GM12878 (cell line): ENCODE data around the gene AHNAK. TPM values are rescaled to one million over a fixed set of nuclear protein-coding genes. Genes with fewer than 3 reads are reported as not detected.
A peak's percentile ranks its signal among the peaks of the same experiment; 100 is the strongest.

Experiments used
- ATAC-seq: fragments of 200-7000 bp; cut with Tn5 transposase; 3 replicates; pipeline ENCODE4 v1.9.1; 2020; ENCODE audit warnings: mild to moderate bottlenecking, moderate library complexity
- BruUV-seq: library from RNA; stranded (reverse); fragments of 400-500 nt; replicated peaks from 2 replicates; lab custom pipeline; 2021; lab: Mats Ljungman, UMichigan
- CTCF ChIA-PET: fragments of 300-600 bp; sonication (Branson Sonifier 250); formaldehyde crosslinking; extraction: SDS; loops from one replicate; lab custom pipeline; 2021; ENCODE audit warnings: inconsistent platforms; lab: Yijun Ruan, JAX
- POLR2A ChIA-PET: fragments of 350-600 bp; formaldehyde crosslinking; extraction: SDS; loops from one replicate; lab custom pipeline; 2021; ENCODE audit warnings: inconsistent platforms; lab: Charles Lee
- RAD21 ChIA-PET: fragments of 300-600 bp; sonication (Branson Sonifier 250); formaldehyde crosslinking; loops from one replicate; lab custom pipeline; 2023; ENCODE audit warnings: antibody characterized with exemption; ENCODE audit not compliant: unreplicated experiment; lab: Charles Lee
- SMC1A ChIA-PET: fragments of 300-600 bp; sonication (Branson Sonifier 250); formaldehyde crosslinking; loops from one replicate; lab custom pipeline; 2023; ENCODE audit not compliant: unreplicated experiment, uncharacterized antibody; lab: Charles Lee
- DNase-seq: peaks from one replicate; pipeline ENCODE4 v3.0.0-alpha.2; 2011; ENCODE audit warnings: low read depth, low spot score
- FAIRE-seq: peaks from 3 replicates; lab custom pipeline; 2011; peaks lifted over from hg19 to GRCh38; lab: Jason Lieb, UNC
- H2AFZ ChIP-seq: 2 replicates; pipeline ENCODE4 v1.6.0; 2011; ENCODE audit warnings: low read depth, low read length, control low read depth; ENCODE audit not compliant: control insufficient read depth
- H3K27ac ChIP-seq: 2 replicates; pipeline ENCODE4 v1.5.1; 2011; ENCODE audit warnings: control low read depth; ENCODE audit not compliant: control insufficient read depth, insufficient read depth
- H3K27me3 ChIP-seq, 2 experiments: replicated peaks in 1 of 2; 2 replicates each; pipeline versions ENCODE4 v1.6.0 to v1.6.1; 2011; ENCODE audit warnings: low read length in 1 of 2; ENCODE audit not compliant: control insufficient read depth in 2 of 2, insufficient read depth in 2 of 2
- H3K36me3 ChIP-seq, 2 experiments: 2 replicates each; pipeline ENCODE4 v1.5.1; 2011; ENCODE audit warnings: low read length in 1 of 2; ENCODE audit not compliant: control insufficient read depth in 2 of 2, insufficient read depth in 2 of 2
- H3K4me1 ChIP-seq: 2 replicates; pipeline ENCODE4 v1.6.1; 2011; ENCODE audit warnings: mild to moderate bottlenecking, low read length, moderate library complexity, mixed read lengths; ENCODE audit not compliant: control insufficient read depth, insufficient read depth
- H3K4me2 ChIP-seq: 2 replicates; pipeline ENCODE4 v1.6.0; 2011; ENCODE audit warnings: control low read depth; ENCODE audit not compliant: control insufficient read depth, insufficient read depth
- H3K4me3 ChIP-seq: fragments of 200-600 bp; sonication (generic); 2 replicates; pipeline ENCODE4 v1.5.1; 2016
- H3K79me2 ChIP-seq: 2 replicates; pipeline ENCODE4 v1.6.0; 2011; ENCODE audit warnings: low read length; ENCODE audit not compliant: control insufficient read depth, insufficient read depth
- H3K9ac ChIP-seq: 2 replicates; pipeline ENCODE4 v1.8.0; 2011; ENCODE audit warnings: low read length, control low read depth, mixed read lengths; ENCODE audit not compliant: control insufficient read depth, insufficient read depth
- H3K9me3 ChIP-seq: replicated peaks from 3 replicates; pipeline ENCODE4 v1.5.1; 2011; ENCODE audit warnings: mild to moderate bottlenecking, low read length; ENCODE audit not compliant: control insufficient read depth, insufficient read depth
- H4K20me1 ChIP-seq: 2 replicates; pipeline ENCODE4 v1.6.0; 2011; ENCODE audit not compliant: control insufficient read depth, insufficient read depth
- BMI1 ChIP-seq: fragments of 450-650 bp; IDR thresholded peaks from 2 replicates; pipeline ENCODE4 v1.6.1; 2016; ENCODE audit warnings: mild to moderate bottlenecking, moderate library complexity, borderline replicate concordance
- CBX5 ChIP-seq: sonication (generic); IDR thresholded peaks from 2 replicates; pipeline ENCODE4 v1.6.1; 2016; ENCODE audit warnings: low read depth, moderate library complexity, mild to moderate bottlenecking, inconsistent platforms
- CEBPB ChIP-seq, 2 experiments: fragments of 150-350 bp in 1 of 2; IDR thresholded peaks; 2 replicates each; pipeline ENCODE4 v1.6.1; 2012 to 2014; ENCODE audit warnings: low read depth in 2 of 2, low read length in 2 of 2, borderline replicate concordance in 1 of 2, inconsistent platforms in 1 of 2
- DPF2 ChIP-seq: fragments of 450-650 bp; IDR thresholded peaks from 2 replicates; pipeline ENCODE4 v1.6.1; 2017; ENCODE audit warnings: mild to moderate bottlenecking
- ETV6 ChIP-seq, 2 experiments: fragments of 450-650 bp in 1 of 2; IDR thresholded peaks in 1 of 2; conservative IDR thresholded peaks in 1 of 2; 2 replicates each; pipeline ENCODE4 v1.6.1; 2014; ENCODE audit warnings: antibody characterized with exemption in 1 of 2, borderline replicate concordance in 1 of 2, low read depth in 1 of 2, mild to moderate bottlenecking in 1 of 2, moderate library complexity in 1 of 2
- GATAD2B ChIP-seq: fragments of 450-650 bp; conservative IDR thresholded peaks from 2 replicates; pipeline ENCODE4 v1.6.1; 2017; ENCODE audit warnings: low read depth, mild to moderate bottlenecking, moderate library complexity
- IRF5 ChIP-seq: fragments of 450-650 bp; IDR thresholded peaks from 2 replicates; pipeline ENCODE4 v1.6.1; 2017; ENCODE audit warnings: borderline replicate concordance
- KDM1A ChIP-seq: fragments of 200-600 bp; sonication (generic); IDR thresholded peaks from 2 replicates; pipeline ENCODE4 v1.6.1; 2016; ENCODE audit warnings: borderline replicate concordance
- MAX ChIP-seq: IDR thresholded peaks from 2 replicates; pipeline ENCODE4 v1.6.1; 2012; ENCODE audit warnings: low read depth, low read length, improper control_type of control experiment
- NBN ChIP-seq: fragments of 450-650 bp; IDR thresholded peaks from 2 replicates; pipeline ENCODE4 v1.6.1; 2016
- PBX3 ChIP-seq: IDR thresholded peaks from 2 replicates; pipeline ENCODE4 v1.6.1; 2011; ENCODE audit warnings: mild to moderate bottlenecking, low read depth, low read length, moderate library complexity; ENCODE audit not compliant: insufficient replicate concordance
- RAD21 ChIP-seq: IDR thresholded peaks from 2 replicates; pipeline ENCODE4 v1.6.1; 2011; ENCODE audit warnings: mild to moderate bottlenecking, low read depth, low read length, moderate library complexity; ENCODE audit not compliant: insufficient read depth
- RELB ChIP-seq: fragments of 450-650 bp; IDR thresholded peaks from 2 replicates; pipeline ENCODE4 v1.6.1; 2017; ENCODE audit warnings: low read depth, mild to moderate bottlenecking, moderate library complexity
- SKIL ChIP-seq: fragments of 450-650 bp; IDR thresholded peaks from 2 replicates; pipeline ENCODE4 v1.6.1; 2017; ENCODE audit warnings: mild to moderate bottlenecking, low read depth, inconsistent platforms; ENCODE audit not compliant: poor library complexity, severe bottlenecking
- SMAD1 ChIP-seq: fragments of 450-650 bp; IDR thresholded peaks from 2 replicates; pipeline ENCODE4 v1.6.1; 2018; ENCODE audit warnings: mild to moderate bottlenecking, low read depth; ENCODE audit not compliant: partially characterized antibody
- SMC3 ChIP-seq: IDR thresholded peaks from 2 replicates; pipeline ENCODE4 v1.6.1; 2011; ENCODE audit warnings: low read length, improper control_type of control experiment, borderline replicate concordance
- TCF12 ChIP-seq: IDR thresholded peaks from 2 replicates; pipeline ENCODE4 v1.6.1; 2011; ENCODE audit warnings: low read depth, mild to moderate bottlenecking, low read length
- WGBS: methylation state at CpG from one replicate; pipeline ENCODE4 v1.1.6; 2016; ENCODE audit warnings: low lambda C conversion rate; ENCODE audit not compliant: insufficient replicate concordance, insufficient coverage; ENCODE audit errors: missing lambda C conversion rate; 5-methylcytosine and 5-hydroxymethylcytosine counted together
- in situ Hi-C: fragments of 300-500 bp; cut with MboI; formaldehyde crosslinking; loops from 9 replicates; pipeline ENCODE4 v1.14.3; 2018; ENCODE audit warnings: mixed read lengths
- intact Hi-C: fragments of 100-400 bp; cut with micrococcal nuclease; formaldehyde crosslinking; loops from one replicate; pipeline ENCODE4 v1.14.2; 2022; ENCODE audit not compliant: unreplicated experiment
- polyA plus RNA-seq, 11 experiments: library from polyadenylated mRNA; depleted of rRNA in 4 of 11; unstranded in 6 of 11; stranded (reverse) in 5 of 11; fragments of >200 nt; fragmentation: Nextera tagmentation in 4 of 11; fragmentation: Illumina TruSeq in 1 of 11; extraction: Ambion mirVana in 4 of 11; extraction: Trizol in 1 of 11; gene quantifications; 1 replicate in 1 of 11; 2 replicates in 10 of 11; pipeline versions ENCODE4 v1.2.1 to v1.2.3, GENCODE V29; 2011 to 2016; ENCODE audit warnings: inconsistent platforms in 2 of 11, missing spikeins in 2 of 11, low read depth in 1 of 11
- total RNA-seq, 4 experiments: library from RNA; depleted of rRNA in 3 of 4; stranded (reverse); fragments of >200 nt in 3 of 4; fragmentation: Illumina TruSeq in 1 of 4; extraction: Trizol in 1 of 4; gene quantifications; 2 replicates each; pipeline versions ENCODE4 v1.2.1 to v1.2.3, GENCODE V29; 2013 to 2021

Gene AHNAK
- total and polyA plus RNA-seq, 10 of the 15 experiments (the other 5 are each of a cell fraction or from before 2014, with no cell fraction given): 0.76 to 90.3 (median 19.4) TPM

GRCh38 chr11:62393061-62393611, 153.5 kb downstream of the AHNAK start:
- BruUV-seq: no TSS peak
- ChIA-PET SMC1A (interaction anchor here (0.7 to 1.7 kb wide), 7 partner anchors 11 to 169 kb away, joined by 3 to 5 read pairs (median 3); no protein-coding TSS in a partner anchor), CTCF (interaction anchor here (0.6 to 4.8 kb wide), 11 partner anchors 12 to 513 kb away, joined by 3 to 48 read pairs (median 4); partner anchors contain the start of gene ASRGL1), POLR2A (interaction anchor here (0.5 kb wide), 1 partner anchor 367 kb away, joined by 3 read pairs; no protein-coding TSS in a partner anchor), RAD21 (interaction anchor here (1.0 to 1.7 kb wide), 5 partner anchors 11 to 168 kb away, joined by 3 to 6 read pairs (median 4); partner anchors contain the start of gene ASRGL1)
- H3K9me3 ChIP-seq: no peaks in the 10 kb centered on the region
- intact Hi-C loops: loop anchor here (10.0 kb wide), 1 partner anchor 472 kb away; no protein-coding TSS in a partner anchor
- no peak for DNase-seq
- 19% methylated on average over 12 of the region's 12 CpGs for WGBS
- H3K4me3 ChIP-seq: no peak overlapping the region
- no peak overlapping the region for H2AFZ ChIP-seq
- H3K36me3 ChIP-seq: no peaks in the 10 kb centered on the region
- no peaks in the 10 kb centered on the region for H4K20me1 ChIP-seq
- peak; percentile 80 for FAIRE-seq
- no peak overlapping the region for H3K27ac ChIP-seq
- no peak overlapping the region for H3K9ac ChIP-seq
- in situ Hi-C loops: no loop called here
- no peak overlapping the region for H3K4me2 ChIP-seq
- H3K4me1 ChIP-seq: no peaks in the 10 kb centered on the region
- H3K27me3 ChIP-seq: no peaks in the 10 kb centered on the region
- peak; percentile 66 for ATAC-seq
- no peaks in the 10 kb centered on the region for H3K79me2 ChIP-seq
- TF ChIP-seq IRF5: no peak
- no peak for TF ChIP-seq TCF12
- TF ChIP-seq PBX3: no peak
- TF ChIP-seq MAX: no peak
- TF ChIP-seq RELB: no peak
- TF ChIP-seq KDM1A: no peak
- TF ChIP-seq BMI1: no peak
- TF ChIP-seq NBN: no peak
- TF ChIP-seq DPF2: no peak
- TF ChIP-seq GATAD2B: no peak
- TF ChIP-seq SKIL: no peak
- TF ChIP-seq SMAD1: no peak
- TF ChIP-seq CEBPB (IDR thresholded peaks at IDR 0.05; ENCODE audit: borderline replicate concordance in 1 of 2, low read depth in 2 of 2, low read length in 2 of 2): no peak
- TF ChIP-seq RAD21: peak; percentile 35; the same call in 1 of the 2 replicates
- no peak for TF ChIP-seq ETV6 (conservative IDR thresholded peaks at IDR 0.05 in 1 of 2, IDR thresholded peaks at IDR 0.05 in 1 of 2; ENCODE audit: borderline replicate concordance in 1 of 2, low read depth in 1 of 2)
- peak; percentile 45; the same call in 1 of the 2 replicates for TF ChIP-seq SMC3
- TF ChIP-seq CBX5: no peak
